NCI-H128 (cell line): ENCODE data around the gene VPS8.
"Not testable (repeated sequence)": the region's sequence is repeated elsewhere in the genome, so short reads cannot be mapped to it uniquely, and the experiment has no call there.

Source experiments
- DNase-seq: peaks from one replicate; lab custom pipeline; 2025; ENCODE audit not compliant: unreplicated experiment; lab: John Stamatoyannopoulos, UW

VPS8 gene

DNA sequence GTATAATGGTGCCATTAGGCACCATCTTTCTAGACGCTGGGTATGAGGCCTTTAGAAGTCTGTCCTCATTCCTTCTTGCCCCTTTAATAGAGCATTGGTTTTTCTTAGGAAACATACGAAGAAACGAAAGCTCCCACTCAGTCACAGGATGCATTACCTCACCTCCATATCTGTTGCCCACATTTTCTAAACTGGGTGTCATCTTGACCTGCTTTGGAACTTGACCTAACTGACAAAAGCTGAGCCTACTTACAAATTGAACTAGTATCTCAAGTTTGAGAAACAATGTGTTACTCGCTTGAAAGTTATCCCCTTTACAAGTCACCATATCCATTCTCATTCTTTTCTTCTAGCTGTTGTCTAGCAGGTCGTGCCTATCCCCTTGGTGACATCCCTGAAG lies 102.7 kb downstream of the VPS8 start:
- DNase-seq = no peak

DNA sequence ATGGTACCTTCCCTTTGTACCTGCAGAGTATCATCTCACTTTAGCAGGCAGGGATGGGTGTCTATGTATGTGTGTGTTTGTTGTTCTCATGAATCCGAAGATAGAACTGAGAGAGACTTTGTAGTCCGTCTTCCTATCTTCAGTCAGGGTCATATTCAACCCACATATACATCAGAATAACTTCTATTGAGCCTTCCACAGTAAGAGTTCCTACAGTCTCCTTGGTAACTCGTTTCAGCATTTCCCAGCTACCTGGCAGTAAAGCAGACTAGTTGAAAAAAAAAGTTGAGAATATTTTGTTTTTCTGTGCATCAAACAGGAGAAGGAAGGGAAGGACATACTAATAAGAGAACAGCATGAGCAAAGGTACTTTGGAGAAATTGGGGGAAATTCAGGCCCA lies 106.8 kb downstream of the VPS8 start:
- no peak for DNase-seq

DNA sequence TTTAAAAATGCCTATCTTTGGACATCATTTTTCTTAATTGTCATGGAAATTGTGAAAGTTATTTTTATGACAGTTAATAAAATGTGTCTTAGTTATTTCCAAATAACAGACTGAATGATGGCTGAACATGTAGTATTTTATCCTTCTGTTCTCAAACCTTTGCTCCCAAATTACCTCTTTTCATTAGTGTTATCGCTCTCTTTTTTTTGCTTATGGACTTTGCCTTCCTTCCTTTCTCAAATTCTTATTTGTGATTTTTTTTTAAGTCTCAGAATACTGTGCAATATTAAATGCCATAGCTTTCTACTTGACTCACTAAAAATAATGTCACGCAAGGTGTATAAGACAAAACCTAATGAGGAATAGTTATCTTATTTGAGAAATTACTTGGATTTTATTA lies 107.7 kb downstream of the VPS8 start:
- DNase-seq = no peak

DNA sequence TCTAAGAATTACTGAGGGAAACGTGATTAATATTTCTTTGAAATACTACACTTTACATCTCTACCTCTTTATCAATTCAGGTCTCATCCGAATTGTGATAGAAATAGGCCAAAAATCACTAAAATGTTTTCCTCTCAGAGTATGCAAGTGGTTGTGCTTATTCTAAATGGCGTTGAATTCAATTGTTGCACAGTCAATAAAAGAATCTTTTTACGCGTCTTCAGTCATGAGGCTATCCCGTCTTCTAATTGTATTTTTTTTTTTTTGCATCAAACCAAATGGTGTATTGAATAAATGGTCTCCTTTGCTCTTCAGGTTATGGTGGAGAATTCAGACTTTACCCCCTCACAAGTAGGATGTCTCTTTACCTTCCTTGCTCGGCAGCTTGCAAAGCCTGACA lies 112.6 kb downstream of the VPS8 start:
- no peak for DNase-seq

DNA sequence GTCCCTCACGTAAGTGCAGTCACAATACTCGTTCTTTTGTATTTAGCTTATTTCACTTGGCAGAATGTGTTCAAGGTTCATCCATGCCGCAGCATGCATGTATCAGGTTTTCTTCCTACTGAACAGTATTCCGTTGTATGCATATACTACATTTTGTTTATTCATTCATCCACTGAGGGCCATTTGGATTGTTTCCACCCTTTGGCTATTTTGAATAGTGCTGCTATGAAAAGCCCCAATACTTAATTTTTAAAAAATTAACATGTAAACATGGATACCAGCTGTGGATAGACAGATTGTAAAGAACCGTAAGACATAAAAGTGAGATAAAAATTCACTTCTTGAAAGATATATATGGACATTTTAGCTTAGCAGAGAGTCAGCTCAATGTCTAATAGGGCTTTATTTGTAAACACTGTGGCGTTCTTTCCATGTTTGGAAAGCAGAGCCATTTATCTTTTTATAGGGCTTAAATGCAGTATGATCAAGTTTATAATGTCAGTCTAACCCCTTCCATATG lies 115.9 kb downstream of the VPS8 start:
- no peak for DNase-seq

DNA sequence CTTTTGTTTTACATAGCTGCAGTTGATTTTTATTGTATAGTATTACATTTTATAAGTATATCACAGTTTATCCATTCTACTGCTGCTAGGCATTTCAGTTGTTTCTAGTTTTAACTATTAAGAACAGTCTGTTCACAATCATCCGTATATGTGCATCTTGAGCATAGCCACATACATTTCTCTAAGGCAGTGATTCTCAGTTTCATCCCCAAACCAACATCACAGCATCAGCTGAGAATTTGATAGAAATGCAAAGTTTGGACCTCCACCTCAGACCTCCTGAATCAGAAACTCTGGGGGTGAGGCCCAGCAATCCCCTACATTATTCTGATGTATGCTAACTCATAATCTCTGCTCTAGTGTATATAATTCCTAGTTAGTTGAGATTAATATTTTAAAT lies 120.8 kb downstream of the VPS8 start:
- DNase-seq = no peak

DNA sequence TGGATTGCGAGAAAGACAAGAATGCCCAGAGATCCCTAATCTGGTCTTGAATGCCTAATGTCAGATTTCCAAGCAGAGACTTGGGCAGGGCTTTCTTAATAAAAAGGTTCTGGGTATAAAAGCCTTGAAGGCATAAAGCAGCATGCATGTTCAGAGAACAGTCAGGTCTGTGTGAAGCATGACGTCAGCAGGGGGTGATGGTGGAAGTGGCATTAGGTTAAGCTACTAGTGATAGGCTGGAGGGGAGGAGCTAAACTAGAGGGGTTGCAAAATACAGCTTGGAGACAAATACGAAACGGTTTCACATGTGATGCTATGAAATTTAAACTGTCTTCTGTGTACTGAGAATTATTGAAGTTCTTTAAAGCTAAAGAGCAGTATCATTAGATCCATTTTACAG lies 125.6 kb downstream of the VPS8 start:
- DNase-seq = no peak

DNA sequence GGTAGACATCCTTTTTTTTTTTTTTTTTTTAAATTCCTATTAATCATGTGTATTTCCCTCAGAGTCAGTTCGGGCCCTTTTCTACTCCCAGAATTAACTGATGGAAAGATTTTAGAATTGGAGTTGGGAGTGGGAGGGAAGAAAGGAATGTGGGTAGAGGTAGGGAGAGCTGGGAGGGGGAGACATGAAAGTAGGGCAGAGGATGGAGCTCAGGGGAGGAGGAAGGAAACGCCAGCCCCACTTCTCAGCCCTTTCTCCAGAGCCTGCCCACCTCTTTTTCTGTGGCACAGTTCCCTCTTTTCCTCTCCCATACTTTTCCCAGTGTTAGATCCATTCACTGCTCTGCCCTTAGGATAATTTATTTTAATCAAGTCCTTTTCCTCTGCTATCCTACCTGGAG lies 129.4 kb downstream of the VPS8 start:
- DNase-seq = no peak

DNA sequence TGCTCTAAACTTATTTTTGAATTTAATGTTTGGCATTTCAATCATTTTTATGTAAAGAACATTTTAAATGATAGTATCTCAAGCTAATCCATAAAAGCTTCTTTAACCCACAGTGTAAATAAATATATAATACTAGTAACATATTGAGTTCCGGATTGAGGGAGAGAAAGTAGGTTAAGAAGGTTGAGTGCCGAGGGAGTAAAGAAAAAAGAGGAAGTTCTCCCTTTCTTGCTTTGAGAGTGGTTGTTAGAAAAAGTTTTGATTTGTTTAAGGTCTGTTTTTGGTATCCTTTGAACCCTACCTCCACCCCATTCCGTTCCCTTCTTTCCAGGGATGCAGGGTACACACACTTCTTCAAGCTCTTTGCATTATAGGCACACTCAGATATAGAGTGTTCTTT lies 130.8 kb downstream of the VPS8 start:
- no peak for DNase-seq

DNA sequence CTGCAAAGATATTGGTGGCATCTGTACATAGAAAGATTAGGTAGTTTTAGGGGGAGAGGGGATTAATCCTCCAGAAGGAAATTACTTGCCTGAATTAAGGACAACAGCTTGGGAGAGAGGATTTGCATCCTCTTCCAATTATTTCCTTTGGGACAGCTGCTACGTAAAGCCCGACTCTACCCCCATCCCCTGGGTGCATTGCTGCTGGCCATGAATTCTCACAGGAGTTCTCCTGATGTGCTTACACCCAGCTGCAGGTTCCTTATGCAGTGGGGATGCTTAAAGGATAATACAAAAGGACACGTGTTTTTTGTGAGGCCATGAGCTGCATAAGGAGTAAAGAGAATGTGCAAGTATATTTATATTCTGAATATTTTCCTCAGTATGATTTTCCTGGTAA lies 132.3 kb downstream of the VPS8 start:
- DNase-seq = no peak

DNA sequence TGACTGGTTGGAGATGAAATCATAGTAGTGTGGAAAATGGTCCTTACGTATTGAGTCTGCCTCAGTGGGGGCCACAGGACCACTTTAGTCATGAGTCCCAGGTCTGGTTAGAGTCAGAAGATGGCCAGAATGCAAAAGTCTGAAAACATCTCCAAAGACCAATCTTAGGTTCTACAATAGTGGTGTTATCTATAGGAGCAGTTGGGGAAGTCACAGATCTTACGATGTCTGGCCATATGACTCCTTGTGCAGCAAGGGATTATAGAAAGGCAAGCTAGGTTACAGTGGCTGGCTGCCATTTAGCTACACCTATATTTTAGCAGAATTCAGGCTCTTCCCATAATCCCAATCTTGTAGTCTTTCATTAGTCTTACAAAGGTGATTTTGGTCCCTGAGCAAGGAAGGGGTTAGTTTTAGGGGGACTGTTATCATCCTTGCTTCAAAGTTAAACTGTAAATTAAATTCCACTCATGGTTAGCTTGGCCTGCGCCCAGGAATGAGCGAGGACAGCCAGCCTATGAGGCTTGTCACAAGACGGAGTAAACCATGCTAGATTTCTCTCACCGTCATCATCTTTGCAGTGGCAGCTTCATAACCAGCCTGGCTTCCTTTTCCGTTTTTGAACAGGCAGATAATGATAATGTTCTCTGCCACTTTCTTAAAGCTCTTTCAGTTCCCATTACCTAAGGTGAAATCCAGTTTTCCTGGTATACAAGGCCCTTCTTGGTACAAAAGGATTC lies 134.1 kb downstream of the VPS8 start:
- no peak for DNase-seq

DNA sequence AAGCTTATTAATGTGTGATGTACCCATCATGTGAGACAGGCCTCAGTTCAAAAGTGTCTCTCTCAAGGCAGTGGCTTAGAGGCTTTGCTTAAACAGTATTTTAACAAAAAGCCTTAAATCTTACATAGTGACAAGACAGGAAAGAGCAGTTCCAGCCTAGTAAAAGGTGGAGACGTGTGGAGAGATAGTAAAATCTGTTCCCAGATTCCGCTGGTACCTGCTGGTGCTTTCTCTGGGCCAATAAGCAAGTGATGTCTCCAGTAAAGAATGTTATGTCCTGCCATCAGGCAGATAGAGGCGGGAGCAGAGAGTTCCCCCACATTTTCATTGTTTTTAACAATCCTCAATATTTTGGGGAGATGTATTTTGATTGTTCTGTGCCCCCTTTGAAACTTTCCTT lies 135.0 kb downstream of the VPS8 start:
- DNase-seq = no peak

DNA sequence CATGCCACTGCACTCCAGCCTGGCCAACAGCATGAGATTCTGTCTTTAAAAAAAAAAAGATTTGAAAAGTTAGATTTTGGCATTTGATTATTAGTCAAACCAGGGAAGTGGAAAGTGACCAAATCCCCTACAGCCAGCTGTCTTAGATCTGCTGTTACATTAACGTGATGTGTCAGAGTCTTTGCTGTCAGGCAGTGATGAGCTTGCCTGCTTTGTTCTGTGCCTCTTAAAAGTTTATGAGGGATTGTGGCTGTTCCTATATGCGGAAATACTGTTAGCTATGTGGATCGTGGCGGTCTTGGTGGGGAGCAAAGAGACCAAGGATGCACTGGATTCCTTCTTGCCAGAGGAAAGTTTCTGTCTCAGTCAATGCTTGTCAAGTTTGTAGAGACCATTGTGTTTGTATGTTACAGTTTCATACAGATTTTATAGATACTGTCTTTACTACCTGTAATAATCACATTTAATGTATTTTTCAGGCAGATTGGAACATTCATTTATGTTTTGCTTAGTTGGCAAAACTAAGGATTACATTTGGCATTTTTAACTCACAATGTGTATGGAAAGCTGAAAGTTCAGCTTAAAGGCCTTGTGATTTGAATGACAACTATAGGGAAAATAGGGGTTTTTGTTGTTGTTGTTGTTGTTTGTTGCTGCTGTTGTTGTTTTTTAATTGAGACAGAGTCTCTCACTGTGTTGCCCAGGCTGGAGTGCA lies 137.4 kb downstream of the VPS8 start:
- no peak for DNase-seq

DNA sequence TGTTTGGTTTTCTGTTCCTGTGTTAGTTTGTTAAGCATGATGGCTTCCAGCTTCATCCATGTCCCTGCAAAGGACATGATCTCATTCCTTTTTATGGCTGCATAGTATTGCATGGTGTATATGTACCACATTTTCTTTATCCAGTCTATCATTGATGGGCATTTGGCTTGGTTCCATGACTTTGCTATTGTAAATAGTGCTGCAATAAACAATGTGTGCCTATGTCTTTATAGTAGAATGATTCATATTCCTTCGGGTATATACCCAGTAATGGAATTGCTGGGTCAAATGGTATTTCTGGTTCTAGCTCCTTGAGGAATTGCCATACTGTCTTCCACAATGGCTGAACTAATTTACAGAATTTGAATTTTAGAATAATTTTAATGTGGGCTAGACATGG lies 138.8 kb downstream of the VPS8 start:
- not testable (repeated sequence) for DNase-seq

DNA sequence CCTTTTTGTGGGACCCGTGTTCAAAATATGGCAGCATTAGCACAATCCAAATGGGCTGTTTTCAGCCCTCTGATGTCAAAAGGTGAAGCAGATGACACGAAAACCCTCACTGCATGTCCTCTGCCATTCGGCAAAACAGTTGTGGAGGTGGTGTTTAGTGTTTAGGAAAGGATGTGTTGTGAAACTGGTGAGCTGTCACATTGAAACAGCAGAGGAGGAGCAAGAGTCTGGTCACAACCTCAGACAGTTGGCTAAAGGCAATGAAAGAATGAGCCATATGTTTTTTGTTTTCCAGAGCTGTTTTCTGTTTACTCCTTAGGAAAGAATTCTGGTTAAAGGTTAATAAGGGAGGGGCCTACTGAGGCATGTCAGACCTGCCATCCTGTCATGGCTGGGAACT lies 140.7 kb downstream of the VPS8 start:
- no peak for DNase-seq

DNA sequence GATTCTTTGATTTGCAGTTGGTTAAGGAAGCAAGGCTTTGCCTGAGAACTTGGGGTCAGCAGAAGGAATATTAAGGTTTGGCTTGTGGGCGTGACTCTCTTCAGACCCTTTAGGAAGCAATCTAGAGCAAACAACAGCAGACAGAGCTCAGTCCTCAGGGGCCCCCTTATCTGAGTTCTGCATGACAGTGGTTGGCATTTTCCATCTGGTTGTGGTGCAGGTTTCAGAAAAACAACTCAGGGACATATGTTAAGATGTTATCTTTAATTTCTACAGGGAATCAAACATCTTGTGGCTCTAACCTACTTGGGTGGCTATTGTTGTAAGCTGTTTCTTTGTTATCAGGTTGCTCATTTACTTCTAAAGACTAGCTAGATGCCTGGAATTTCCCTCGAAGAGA lies 141.4 kb downstream of the VPS8 start:
- no peak for DNase-seq

DNA sequence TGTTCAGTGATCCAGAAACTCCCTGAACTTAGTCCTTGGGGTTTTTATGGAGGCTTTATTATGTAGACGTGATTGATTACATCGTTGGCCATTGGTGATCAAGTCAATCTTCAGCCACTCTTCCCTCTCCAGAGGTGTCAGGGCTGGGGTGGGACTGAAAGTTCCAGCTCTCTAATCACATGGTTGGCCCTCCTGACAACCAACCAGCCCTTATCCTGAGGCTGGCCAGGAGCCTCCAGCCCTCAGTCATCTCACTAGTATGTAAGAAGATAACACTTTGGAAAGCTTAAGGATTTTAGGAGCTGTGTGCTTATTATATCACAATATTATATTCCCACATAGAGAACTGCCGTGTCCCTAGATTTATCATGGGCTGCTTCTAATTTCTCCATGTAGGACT lies 142.3 kb downstream of the VPS8 start:
- no peak for DNase-seq

DNA sequence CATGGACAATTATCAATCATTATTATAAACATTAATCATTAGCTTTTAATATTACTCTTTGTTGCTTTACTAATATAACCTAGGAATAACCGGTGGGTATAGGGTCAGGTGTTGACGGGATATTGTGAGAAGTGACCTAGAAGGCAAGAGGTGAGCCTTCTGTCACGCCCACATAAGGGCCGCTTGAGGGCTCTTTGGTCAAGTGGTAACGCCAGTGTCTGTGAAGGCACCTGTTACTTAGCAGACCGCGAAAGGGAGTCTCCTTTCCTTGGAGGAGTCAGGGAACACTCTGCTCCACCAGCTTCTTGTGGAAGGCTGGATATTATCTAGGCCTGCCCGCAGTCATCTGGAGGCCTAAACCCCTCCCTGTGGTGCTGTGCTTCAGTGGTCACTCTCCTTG lies 142.9 kb downstream of the VPS8 start:
- DNase-seq = not testable (repeated sequence)

DNA sequence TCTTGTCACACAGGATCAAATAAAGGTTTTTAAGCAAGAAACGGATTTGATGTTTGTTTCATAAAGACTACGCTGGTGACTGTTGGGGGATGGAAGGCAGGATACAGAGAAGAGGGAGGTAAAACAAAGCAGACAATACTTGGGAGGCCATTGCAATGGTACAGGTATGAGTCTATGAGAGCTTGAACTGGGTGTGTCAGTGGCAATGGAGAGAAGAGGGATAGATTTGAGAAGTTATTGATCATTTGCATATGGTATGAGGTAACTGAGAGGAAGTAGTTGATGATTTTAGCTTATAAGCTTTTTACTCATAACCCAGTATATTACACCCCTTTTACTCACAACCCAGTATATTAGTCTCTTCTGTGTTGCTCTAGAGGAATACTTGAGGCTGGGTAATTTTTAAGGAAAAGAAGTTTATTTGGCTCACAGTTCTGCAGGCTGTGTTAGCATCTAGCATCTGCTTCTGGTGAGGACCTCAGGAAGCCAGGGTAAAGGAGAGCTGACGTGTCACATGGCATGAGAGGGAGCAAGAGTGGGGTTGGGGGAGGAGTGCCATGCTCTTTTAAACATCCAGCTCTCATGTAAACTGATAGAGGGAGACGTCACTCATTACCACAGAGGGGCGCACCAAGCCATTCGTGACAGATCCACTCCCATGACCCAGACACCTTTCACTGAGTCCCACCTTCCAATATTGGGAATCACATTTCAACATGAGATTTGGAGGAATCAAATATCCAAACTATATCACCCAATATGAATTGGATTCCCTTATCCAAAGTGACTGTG lies 153.9 kb downstream of the VPS8 start:
- DNase-seq = no peak

DNA sequence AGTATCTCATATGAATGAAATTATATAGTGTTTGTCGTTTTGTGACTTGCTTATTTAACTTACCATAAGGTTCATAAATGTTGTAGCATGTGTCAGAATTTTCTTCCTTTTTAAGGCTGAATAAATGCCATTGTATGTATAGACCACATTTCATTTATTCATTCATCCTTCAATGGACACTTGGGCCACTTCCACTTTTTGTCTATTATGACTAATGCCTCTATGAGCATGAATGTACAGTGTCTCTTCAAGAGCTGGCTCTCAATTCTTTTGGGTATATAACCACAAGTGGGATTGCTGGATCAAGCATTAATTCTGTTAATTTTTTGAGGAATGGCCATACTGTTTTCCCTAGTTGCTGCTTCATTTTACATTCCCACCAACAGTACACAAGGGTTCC lies 156.1 kb downstream of the VPS8 start:
- no peak for DNase-seq

DNA sequence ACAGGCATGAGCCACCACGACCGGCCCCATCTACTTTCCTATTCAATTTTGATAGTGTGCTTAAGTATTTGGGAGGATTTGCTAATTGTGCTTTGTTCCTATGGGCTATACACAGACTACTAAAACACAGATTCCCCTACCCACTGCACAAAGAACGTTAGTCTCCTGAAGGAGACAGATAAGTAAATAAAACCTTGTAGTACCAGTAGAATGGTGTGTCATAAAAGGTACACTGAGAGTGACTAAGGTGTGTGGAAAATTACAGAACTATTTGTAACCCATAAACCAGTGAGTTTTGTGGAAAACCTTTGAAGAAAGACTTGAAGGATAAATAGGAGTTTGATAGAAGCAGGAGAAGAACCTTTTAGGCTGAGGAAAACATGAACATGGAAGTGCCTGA lies 158.2 kb downstream of the VPS8 start:
- no peak for DNase-seq

DNA sequence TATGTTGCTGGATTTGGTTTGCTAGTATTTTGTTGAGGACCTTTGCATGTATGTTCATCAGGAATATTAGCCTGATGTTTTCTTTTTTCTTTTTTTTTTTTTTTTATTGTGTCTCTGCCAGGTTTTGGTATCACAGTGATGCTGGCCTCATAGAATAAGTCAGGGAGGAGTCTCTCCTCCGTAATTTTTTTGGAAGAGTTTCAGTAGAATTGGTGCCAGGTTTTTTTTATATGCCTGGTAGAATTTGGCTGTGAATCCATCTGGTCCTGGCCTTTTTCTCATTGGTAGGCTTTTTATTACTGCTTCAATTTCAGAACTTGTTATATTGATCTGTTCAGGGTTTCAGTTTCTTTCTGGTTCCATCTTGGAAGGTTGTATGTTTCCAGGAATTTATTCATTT lies 165.8 kb downstream of the VPS8 start:
- no peak for DNase-seq
